ENCODE measurements around the gene MAB21L3.

MAB21L3 gene

DNA sequence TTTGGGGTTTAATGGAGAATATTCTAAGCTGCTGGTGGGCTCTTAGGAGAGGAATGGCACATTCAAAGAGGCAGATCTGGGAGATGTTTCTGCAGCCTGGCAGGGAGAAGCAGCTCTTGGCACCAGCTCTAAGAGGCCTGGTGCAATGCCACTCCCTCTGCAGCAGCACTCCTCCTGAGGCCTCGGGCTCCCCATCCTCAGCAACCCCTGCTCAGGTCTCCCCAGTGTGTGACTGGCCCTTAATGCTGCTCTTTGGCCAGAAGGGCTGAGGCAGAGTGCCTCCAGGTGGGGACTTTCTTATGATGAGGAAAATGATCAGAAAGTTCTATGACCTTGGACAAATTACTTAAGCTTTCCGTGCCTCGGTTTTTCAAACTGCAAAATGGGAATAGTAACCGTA is 55.5 kb downstream of the MAB21L3 start:
- no peak for DNase-seq

DNA sequence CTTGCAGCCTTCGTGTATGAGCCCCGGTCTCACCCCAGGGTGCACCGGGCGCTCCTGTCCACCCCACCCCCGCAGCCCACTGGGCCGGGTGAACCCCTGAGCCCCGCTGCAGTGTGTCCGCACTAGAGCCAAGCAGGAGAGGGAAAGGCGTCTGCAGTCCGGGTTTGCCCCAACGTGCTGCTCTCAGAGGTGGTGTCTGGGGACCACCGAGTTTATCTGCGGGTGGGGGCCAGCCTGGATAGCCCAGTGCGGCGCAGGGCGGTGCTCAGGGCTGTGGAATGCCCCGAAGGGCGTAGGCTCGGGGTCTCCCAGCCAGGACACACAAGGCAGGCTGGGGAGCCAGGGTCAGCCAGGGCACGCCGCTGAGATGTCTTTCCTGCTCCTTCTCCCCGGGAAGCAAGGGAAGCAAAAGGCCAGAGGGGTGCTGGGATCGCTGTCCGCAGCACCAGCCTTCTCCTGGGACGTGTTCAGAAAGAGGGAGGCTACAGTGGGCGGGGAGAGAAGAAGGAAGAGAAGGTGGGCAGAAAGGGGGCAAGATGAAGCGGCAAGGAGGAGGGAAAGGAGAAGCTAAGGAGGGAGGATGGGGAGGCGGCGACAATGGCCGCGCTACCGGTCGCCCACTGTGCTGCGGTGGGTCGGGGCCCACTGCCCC is 56.6 kb downstream of the MAB21L3 start:
- no peak for DNase-seq

DNA sequence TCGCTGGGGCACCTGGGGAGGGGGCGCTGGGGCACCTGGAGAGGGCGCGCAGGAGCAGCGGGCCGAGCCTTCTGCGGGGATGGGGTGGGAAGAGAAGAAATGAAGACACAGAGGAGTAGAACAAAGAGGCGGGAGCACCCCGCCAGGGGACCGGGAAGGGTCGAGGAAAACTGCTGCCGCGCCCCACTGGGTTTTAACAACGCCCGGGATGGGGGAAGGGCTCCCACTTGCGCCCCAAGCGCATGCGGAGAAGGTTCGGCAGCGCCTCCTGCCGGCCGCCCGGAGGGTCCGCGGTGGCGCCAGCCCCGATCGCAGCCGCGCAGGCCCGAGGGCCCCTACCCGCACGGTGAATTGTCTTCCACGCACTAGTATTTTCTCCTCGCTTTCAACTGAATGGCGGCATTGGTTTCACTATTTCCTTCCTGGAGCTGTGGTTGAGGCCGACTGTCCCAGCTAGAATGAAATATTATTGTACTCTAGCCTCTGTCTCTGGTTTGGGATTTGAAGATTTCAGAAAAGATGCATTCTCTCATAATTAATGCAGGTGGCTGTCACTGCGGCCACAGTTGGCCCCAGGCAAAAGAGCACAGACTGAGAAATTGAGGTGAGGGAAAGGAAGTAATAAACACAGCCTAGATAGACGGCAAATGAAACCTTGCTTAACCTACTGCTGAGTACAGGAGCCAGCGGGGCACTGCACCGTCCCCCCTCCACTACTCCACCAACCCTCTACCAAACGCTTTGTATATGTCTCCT is 57.3 kb downstream of the MAB21L3 start:
- DNase-seq: peak; percentile 89

DNA sequence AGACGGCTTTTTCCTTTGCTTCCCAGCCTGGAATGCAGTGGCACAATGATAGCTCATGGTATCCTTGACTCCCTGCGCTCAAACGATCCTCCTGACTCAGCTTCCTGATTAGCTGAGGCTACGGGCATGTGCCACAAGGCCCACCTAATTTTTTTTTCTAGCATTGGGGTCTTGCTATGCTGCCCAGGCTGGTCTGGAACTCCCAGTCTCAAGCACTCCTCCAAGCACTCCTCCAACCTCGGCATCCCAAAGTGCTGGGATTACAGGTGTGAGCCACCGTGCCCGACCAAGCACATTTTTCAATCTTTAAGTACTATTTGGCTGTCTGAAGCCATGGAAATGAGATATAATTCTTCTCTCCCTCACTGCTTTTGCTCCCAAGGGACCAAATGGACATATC is 58.7 kb downstream of the MAB21L3 start:
- DNase-seq: no peak

DNA sequence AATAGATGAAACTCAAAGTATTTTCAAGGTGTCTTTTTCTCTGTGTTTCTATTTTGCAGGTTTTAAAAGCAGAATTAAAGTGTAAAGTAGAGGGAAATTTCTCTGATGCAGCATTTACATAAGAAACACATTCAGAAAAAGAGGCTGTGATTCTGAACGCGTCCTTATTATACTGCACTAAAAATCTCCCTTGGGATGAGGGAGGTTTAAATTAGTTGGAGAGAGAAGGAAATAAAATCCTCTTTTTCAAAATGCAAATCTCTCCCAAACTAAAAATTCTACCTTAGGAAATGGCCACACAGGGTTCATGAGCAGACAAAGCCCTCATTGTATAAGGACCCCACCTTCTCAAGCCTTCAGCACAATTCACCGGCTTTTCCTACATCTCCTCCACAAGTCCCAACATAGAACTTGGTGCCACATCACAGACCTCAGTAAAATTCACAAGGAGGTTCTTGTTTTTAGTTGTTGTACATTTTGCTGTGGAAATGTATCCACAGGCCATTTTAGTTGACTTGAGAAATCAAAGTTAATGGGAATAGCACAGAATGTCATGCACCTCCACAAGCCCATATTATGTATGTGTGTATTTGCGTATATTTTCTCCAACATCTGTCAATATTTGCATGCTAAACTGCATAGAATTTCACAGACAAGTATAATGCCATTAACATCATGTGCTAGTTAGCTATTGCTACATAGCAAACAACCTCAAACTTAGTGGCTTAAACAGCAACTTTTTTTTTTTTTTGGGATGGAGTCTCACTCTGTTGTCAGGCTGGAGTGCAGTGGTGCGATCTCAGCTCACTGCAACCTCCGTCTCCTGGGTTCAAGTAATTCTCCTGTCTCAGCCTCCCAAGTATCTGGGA is 59.8 kb downstream of the MAB21L3 start:
- no peak for DNase-seq

DNA sequence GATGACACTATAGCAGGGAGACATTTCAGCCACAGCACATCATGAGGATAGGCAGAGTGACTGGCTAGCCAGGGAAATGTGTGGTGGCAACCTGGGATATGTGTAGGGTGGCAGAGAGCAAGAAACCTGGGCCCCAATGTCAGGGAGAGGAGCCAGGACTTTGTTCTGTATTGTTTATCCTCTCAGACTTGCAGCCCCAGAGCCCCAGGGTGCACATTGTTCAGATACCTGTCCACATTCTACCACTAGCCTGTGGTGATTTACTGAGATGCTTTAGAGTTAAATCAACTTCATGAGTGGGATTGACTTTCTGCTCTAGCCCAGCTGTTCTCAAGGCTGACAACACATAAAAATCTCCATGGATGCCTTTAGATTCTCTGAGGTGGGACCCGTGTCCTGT is 61.5 kb downstream of the MAB21L3 start:
- DNase-seq: no peak

DNA sequence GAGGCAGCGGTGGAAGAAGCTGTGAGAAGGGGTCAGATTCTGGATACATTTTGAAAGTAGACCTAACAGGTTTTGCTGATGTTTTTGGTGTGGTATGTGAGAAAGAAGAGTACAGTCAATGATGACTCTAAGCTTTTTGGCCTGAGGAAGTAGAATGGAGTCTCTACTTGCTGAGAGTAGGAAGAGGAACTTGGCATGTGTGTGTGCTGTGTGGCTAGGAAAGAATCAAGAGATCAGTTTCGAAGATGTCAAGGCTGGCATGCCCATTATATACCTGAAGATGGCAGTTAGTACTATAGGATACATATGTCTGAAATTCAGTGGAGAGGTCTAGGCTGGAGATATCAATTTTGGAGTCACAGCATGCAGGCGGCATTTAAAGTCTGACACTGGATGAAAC is 64.4 kb downstream of the MAB21L3 start:
- DNase-seq: no peak

DNA sequence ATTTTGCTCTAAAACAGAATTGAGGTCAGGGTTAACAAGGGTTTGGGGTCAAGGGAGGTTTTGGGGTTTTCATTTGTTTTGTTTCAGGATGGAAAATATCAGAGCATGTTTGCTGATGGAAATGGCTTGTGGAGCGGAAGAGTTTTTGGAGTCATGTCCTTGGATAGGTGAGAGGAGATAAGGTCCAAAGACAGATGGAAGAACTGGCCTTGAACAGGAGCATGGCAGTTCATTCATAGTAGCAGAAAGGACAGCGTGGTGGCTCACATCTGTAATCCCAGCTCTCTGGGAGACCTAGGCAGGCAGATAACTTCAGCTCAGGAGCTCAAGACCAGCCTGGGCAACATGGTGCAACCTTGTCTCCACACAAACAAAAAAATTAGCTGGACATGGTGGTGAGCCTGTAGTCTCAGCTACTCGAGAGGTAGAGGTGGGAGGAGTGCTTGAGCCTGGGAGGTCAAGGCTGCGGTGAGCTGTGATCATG is 65.1 kb downstream of the MAB21L3 start:
- DNase-seq: no peak

DNA sequence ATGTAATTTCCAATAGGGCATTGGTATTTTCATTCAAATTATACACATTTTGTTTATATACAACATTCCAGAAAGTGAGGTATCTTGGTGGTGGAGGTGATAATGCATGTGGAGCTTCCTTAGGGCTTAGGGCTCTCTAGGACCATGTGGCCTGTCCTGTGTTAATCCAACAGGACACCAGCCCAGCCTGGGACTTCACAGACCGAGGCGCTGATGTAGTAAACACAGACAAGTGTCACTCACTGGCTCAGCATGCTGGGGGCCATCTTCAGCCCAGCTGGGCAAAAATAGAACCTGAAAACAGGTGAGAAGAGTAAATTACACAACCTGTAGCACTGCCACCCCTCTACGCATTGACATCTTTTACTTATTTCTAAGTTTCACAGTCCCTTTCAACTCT is 66.7 kb downstream of the MAB21L3 start:
- no peak for DNase-seq

DNA sequence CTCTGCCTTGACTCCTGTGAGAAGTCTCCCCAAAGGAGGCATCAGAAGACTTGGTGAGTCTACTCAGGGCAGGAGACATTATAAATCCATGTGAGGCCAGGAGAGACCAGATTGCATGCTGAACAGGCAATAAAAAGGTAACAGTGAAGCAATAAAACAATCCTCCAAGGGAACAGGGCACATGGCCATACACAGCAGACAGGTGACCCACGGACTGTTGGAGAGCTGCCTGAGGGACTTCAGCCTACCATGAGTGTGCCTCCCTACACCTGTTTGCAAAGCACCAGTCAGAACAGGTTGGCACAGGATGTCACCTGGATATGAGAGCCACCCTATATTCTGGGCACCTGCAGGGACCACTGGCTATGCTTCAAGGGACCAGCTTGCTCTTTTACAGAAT is 67.6 kb downstream of the MAB21L3 start:
- no peak for DNase-seq

DNA sequence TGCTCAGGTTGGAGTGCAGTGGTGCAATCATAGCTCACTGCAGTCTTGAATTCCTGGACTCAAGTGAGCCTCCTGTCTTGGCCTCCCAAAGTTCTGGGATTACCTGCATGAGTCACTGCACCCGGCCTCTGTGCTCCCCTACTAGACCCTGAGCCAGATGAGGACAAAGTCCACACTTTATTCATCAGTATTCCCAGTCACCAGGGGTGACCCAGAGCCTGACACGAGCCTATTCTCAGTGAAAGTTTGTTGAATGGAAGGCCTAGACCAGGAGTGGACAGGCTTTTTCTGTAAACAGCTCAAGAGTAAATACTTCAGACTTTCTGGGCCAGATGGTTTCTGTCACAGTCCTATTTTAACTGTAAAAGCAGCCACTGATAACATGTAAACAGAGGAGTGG is 68.2 kb downstream of the MAB21L3 start:
- no peak for DNase-seq

DNA sequence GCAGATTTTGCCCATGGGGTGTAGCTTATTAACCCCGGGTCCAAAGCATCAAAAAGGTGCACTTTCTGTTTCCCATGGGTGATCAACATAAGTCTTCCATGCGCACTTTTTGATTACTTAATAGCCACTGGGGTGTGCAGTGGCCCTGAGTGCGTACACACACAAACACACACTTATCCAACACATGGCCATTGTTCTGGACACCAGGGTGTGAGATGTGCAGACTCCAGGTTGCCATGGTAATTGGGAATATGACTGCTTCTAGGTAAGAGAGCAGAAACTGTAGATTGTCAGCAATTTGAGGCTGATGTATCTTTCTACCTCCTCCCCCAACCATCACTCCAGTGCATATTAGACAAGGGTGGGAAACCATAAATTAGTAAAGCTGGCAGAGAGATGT is 68.8 kb downstream of the MAB21L3 start:
- no peak for DNase-seq

DNA sequence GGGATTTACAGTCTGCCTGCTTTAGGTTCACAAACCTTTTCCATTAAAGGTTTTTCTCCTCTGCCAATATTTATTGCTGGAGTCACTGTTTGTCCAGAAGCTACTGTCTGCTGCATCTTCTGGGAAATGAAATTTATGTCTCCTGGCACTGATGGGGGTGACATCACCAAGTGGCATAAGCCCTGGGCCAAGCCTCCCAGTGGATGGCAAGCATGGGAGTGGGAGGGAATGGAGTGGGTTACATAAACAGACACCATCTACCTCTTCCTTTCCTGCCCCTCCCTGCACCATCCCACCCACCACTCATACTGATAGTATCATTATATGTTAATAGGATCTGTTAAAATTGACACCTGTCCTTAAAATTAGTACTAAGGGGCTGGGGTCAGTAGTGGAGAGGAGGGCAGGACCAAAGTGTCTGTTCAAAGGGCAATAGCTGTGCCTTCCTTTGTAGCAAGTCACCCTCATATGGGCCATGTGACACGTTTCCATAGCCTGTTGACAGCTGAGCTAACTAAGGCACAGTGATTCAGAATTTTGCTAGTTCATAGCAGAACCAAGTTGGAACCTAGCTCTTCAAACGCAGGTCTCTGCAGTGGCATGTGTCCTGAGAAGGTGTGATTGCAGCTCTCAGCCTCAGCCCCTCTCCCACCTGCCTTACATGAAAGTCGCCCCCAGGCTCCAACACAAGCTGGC is 71.0 kb downstream of the MAB21L3 start:
- no peak for DNase-seq

All from activated T-cell treated with anti-CD3 and anti-CD28 coated beads, Interleukin-2, amount 50 U/mL, for 1 hour (primary cell).